ENCODE measurements around the gene DOCK1. TPM values are rescaled to one million over a fixed set of nuclear protein-coding genes. Genes with fewer than 3 reads are reported as not detected.

The DOCK1 gene
- total RNA-seq, 2 donors from 2014 or later = 34.3 to 44.1 TPM

- WGBS, 2 donors = 98% methylated on average over 12 of the region's 12 CpGs
- Histone ChIP-seq H3K4me3 (no peak overlapping the region), H3K27me3 (no peaks in the 10 kb centered on the region), H3K4me1 (peaks cover 21% of the 10 kb centered on the region), H3K36me3 (replicated peaks in 1 of 2; ENCODE audit: insufficient read depth in 1 of 2, low read depth in 2 of 2) (peaks cover 0 to 3% of the 10 kb centered on the region in 2 donors), H3K9me3 (no peaks in the 10 kb centered on the region), H3K27ac (no peak overlapping the region)
- no peak for TF ChIP-seq CTCF (IDR thresholded peaks at IDR 0.05)
- no peak for TF ChIP-seq POLR2A (IDR thresholded peaks at IDR 0.05)
- ATAC-seq (no peak), DNase-seq (no peak)
- intact Hi-C loops (cut with DNase I) = loop anchor here (10.0 kb wide), 1 partner anchor 181 kb away; no protein-coding TSS in a partner anchor
Observed at GRCh38 chr10:127015373-127015772, 110.1 kb downstream of the DOCK1 start.

DNA sequence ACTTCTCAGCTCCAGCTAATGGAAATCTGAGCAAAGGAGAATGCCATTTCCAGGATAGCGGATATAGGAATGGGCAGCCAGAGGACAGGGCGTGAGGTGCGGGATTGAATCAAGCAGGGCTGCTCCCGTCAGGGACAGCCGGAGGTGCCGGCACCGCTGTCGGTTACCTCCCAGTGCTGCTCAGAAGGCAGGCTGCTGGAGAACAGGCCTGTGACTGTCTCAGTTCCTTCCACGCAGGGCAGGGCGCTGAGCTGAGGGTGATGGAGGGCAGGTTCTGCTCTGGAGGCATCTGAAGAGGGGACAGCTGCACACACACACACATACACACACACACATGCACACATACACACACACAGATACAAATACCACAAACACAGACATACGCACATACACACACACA lies 111.1 kb downstream of the DOCK1 start:
- Histone ChIP-seq H3K9me3 (no peaks in the 10 kb centered on the region), H3K4me3 (no peak overlapping the region), H3K27ac (no peak overlapping the region), H3K36me3 (replicated peaks in 1 of 2; ENCODE audit: insufficient read depth in 1 of 2, low read depth in 2 of 2) (peaks cover 0 to 3% of the 10 kb centered on the region in 2 donors), H3K4me1 (peaks cover 21% of the 10 kb centered on the region), H3K27me3 (no peaks in the 10 kb centered on the region)
- WGBS, 2 donors = 87 to 89% methylated on average over 7 to 11 of the region's 11 CpGs
- no peak for DNase-seq
- TF ChIP-seq CTCF (IDR thresholded peaks at IDR 0.05) (no peak), POLR2A (IDR thresholded peaks at IDR 0.05) (no peak)
- ATAC-seq = no peak
- intact Hi-C loops (cut with DNase I) = loop anchor here (10.0 kb wide), 1 partner anchor 182 kb away; no protein-coding TSS in a partner anchor

DNA sequence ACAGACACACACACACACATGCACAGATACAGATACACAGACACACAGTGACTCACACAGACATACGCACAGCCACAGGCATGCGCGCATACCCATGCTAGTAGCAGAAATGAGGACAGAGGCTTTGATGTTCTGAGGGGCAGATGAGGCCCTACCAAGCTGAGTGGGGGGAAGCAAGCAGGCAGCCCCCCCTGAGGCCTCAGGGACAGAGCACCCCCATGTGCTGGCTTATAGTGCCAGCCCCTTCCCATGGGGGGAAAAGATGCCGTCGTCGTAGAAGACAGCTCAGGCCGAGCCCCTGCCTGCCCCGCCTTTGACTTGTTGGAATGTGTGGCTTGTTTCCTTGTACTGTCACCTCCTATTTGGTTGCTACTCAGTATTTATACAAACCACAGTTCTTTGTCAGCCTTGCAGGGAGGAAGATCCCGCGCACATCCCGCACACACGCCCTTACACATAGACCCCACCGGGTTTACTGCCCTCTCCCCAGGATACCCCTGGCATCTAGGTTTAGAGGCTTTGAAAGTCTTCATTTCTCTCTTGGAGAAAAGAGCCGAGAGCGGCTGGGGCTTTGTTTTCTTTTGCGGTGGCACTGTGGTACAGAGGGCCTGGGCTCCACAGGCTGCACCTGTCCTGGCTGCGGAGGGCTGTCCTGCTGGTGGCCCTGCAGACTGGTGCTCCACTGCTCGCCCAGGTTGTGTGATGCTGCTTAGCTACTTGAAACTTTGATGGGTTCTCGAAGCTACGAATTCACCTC lies 112.5 kb downstream of the DOCK1 start:
- TF ChIP-seq POLR2A (IDR thresholded peaks at IDR 0.05) (no peak), CTCF (IDR thresholded peaks at IDR 0.05) (no peak)
- no peaks in the 10 kb centered on the region for H3K9me3 ChIP-seq
- H3K4me3 ChIP-seq = no peak overlapping the region
- DNase-seq (no peak), ATAC-seq (no peak)
- WGBS, 2 donors = 92 to 97% methylated on average over 14 to 20 of the region's 20 CpGs
- H3K4me1 ChIP-seq = peaks cover 14% of the 10 kb centered on the region
- H3K36me3 ChIP-seq (replicated peaks in 1 of 2; ENCODE audit: insufficient read depth in 1 of 2, low read depth in 2 of 2) = peaks cover 0 to 3% of the 10 kb centered on the region in 2 donors
- H3K27ac ChIP-seq = no peak overlapping the region
- H3K27me3 ChIP-seq = no peaks in the 10 kb centered on the region
- intact Hi-C loops (cut with DNase I) = loop anchor here (10.0 kb wide), 1 partner anchor 183 kb away; no protein-coding TSS in a partner anchor

- Histone ChIP-seq H3K4me1 (peaks cover 9% of the 10 kb centered on the region), H3K9me3 (no peaks in the 10 kb centered on the region), H3K36me3 (replicated peaks in 1 of 2; ENCODE audit: insufficient read depth in 1 of 2, low read depth in 2 of 2) (peaks cover 0 to 6% of the 10 kb centered on the region in 2 donors), H3K27me3 (no peaks in the 10 kb centered on the region), H3K4me3 (no peak overlapping the region), H3K27ac (no peak overlapping the region)
- intact Hi-C loops (cut with DNase I) = loop anchor here (10.0 kb wide), 1 partner anchor 183 kb away; no protein-coding TSS in a partner anchor
- DNase-seq = no peak
- 92 to 93% methylated on average over 4 of the region's 4 CpGs for whole genome bisulfite sequencing, 2 donors
- TF ChIP-seq POLR2A (IDR thresholded peaks at IDR 0.05) (no peak), CTCF (IDR thresholded peaks at IDR 0.05) (no peak)
- no peak for ATAC-seq
Observed at GRCh38 chr10:127018298-127018650, 113.0 kb downstream of the DOCK1 start.
